Epithelial cell of prostate (primary cell): ENCODE results near the gene DNAJC10.
A peak's percentile ranks its signal among the peaks of the same experiment; 100 is the strongest.
"Not testable (repeated sequence)": the region's sequence is repeated elsewhere in the genome, so short reads cannot be mapped to it uniquely, and the experiment has no call there.

Source experiments
- DNase-seq: peaks from one replicate; pipeline ENCODE4 v3.0.0-alpha.2; 2011; ENCODE audit warnings: low read depth, low spot score
- H3K27ac ChIP-seq: fragments of 450-650 bp; 2 replicates; pipeline ENCODE4 v1.5.1; 2017; ENCODE audit warnings: mild to moderate bottlenecking

Gene DNAJC10

DNA sequence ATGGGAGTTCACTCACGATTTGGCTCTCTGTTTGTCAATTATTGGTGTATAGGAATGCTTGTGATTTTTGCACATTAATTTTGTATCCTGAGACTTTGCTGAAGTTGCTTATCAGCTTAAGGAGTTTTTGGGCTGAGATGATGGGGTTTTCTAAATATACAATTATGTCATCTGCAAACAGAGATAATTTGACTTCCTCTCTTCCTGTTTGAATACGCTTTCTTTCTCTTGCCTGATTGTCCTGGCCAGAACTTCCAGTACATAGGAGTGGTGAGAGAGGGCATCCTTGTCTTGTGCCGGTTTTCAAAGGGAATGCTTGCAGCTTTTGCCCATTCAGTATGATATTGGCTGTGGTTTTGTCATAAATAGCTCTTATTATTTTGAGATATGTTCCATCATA, 66.6 kb downstream of the DNAJC10 start:
- H3K27ac ChIP-seq, DNase-seq: not testable (repeated sequence)

DNA sequence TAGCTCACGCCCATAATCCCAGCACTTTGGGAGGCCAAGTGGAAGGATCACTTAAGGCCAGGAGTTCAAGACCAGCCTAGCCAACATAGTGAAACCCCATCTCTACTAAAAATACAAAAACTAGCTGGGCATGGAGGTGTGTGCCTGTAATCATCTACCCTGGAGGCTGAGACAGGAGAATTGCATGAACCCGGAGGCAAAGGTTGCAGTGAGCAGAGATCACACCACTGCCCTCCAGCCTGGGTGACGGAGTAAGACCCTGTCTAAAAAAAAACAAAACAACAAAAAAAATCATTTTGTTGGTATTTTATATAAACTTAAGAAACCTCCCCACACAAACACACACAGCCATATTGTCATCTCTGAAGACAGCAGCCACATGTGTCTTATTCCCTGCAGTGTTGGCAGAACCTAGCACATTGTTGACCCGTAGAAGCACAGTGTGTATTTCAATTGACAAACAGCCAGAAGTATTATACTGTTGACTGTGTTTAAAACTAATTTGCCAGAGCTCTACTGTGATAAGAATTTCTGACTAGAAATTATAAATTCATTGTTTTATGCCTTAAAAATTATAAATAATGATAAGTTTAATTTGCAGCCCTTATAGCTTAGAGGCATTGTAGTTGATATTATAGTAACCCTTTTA, 68.1 kb downstream of the DNAJC10 start:
- H3K27ac ChIP-seq = no peak overlapping the region
- no peak for DNase-seq

DNA sequence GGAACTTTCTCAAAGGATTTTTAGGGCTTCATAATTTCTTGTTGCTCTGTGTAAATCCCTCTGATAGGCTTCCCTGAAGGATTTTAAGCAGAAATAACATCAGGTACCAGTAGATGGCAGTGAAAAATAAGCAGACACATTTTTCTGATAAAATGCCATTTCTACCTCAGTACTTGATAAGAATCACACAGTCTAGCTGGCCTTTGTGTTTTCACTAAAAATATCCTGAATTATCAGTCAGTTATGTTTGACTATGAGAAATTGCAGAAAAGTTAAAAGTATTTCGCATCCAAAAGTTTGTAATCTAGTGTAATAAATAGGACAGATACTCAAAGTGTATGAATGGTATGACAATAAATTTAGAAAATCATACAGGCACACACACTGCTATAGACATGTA, 68.7 kb downstream of the DNAJC10 start:
- no peak overlapping the region for H3K27ac ChIP-seq
- no peak for DNase-seq

DNA sequence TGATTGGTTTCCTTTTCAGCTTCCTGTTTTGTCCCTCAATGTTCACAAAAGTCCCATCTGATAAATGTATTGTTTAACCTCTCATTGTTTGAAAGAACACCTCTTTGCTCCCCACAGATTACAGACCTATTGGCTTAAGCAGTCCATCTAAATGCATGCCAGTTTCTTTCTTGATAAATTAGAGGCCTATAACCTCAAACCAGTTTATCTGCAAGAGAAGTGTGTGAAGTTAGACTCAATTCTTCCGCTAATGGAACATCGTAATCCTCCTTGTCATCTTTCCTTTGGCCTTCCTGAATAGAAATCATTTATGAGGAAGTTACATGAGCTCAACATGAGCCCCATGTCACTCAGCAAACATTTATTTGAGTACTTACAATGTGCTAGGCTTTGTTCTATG, 76.4 kb downstream of the DNAJC10 start:
- no peak for DNase-seq
- H3K27ac ChIP-seq = no peak overlapping the region

DNA sequence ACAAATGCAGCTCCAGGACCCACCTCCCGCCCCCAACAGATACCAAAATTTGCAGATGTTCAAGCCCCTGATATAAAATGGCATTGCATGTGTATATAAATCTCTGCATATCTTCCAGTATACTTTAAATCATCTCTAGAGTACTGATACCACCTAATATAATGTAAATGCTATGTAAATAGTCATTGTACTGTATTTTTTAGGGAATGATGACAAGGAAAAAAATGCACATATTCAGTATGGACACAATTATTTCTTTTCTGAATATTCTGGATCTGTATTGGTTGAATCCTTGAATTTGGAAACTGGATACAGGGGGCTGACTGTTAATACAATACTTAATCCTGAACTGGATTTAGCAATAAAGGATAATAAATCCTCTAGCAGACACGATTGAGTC, 82.7 kb downstream of the DNAJC10 start:
- DNase-seq = no peak
- no peak overlapping the region for H3K27ac ChIP-seq

DNA sequence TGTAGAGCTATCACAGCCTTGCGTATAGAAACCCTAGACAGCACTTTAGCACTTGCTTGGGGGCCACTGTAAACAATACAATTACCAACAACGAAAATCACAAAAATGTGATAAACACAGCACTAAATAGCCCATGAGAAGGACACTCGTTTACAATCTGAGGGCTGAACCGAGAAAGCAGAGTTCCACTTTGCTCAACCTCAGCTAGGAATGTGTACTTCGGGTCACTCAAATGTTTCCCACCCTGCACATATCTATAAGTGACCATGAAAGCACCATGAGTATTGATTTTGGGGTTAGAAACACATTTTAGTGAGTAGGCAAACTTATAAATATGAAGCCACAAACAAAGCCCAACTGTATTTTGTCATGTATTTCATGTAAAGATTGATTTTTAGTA, 88.1 kb downstream of the DNAJC10 start:
- H3K27ac ChIP-seq = no peak overlapping the region
- no peak for DNase-seq

DNA sequence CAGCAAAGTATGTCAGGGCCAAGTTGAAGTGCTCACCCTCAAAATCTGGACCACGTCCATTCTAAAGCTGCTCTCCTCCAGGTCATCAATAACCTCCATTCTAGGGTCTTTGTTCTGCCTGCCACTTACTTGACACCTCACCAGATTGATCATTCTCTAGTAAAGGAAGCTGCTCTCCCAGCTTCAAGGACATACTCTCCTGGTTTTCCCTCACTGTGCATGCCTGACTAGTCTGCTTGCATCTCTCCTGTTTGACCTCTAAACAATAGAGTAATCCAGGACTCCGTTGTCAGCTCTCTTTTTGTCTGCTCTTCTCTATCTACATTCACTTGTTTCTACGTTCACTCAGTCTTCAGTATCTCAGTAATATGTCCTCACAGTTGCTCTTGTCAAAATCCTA, 91.3 kb downstream of the DNAJC10 start:
- H3K27ac ChIP-seq = no peak overlapping the region
- no peak for DNase-seq

DNA sequence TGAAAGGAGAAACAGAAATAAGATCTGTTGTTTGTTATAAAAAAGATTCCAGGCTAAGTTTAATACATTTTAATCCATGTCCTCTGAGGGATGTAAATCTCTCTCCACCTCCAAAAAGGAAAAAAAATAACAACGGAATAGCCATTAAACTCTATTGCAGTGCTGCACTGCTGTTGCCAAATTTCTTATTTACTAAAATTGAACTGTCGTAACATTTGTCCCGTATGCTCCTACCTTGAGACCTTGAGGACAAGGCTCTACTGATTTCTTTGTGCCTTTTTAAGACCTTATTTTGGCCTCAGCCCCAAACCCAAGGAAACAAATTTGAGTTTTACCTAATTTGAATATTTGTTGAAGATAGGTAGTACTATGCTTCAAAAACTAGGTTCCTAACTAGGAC, 94.0 kb downstream of the DNAJC10 start:
- H3K27ac ChIP-seq = no peak overlapping the region
- DNase-seq = no peak

DNA sequence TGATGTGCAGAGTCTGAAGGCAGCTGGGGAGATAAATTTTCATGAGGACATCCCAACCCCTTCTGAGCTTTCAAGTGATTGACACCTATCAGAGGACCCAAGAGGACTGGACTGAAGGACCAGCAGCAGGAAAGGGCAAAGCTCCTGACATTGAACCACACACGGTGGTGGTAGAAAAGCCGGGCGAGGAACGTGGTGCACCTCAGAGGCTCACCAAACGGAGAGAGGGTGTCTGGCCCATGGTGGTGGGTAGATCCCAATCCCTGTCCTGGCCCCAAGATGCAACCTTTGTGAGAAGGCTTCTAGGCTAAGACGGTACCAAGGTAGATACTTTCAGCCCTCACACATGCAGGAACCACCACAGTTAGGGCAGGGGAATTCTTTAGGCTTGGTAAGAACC, 98.3 kb downstream of the DNAJC10 start:
- DNase-seq = no peak
- no peak overlapping the region for H3K27ac ChIP-seq

DNA sequence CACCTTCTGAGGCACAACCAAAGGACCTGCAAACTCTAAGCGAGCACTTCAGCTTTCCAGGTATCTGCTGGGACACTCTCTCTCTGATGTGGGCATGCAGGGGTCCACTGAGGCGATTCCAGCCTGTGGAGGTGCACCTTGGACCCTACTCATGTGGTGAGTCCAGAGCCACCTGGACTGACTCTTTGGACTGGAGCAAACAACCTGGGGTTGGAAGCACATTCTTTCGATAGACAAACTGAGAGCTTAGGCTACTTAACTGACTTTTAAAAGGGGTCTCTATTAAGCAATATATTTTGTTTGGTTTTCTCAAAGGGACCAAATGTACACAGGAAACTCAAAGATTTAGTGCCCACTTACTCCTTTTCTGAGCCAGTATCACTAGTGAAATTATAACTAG, 98.7 kb downstream of the DNAJC10 start:
- DNase-seq = no peak
- no peak overlapping the region for H3K27ac ChIP-seq

DNA sequence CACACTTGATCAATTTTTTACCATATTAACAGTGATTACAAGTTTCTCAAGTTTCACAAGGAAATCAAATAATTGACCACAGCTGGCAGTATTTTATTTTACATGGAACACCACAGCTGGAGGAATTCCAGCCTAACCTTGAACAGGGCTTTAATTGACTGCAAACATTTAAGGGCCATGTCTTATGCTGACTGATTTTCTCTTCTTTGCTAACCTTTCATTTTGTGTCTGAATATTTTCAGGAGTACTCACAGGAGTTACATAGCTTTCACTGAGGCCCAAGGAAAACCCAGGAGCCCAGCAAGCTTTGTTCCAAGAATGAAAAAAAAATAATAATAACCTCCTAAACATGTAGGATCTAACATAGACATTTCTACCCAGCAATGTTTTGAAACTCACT, 100.8 kb downstream of the DNAJC10 start:
- no peak overlapping the region for H3K27ac ChIP-seq
- no peak for DNase-seq

DNA sequence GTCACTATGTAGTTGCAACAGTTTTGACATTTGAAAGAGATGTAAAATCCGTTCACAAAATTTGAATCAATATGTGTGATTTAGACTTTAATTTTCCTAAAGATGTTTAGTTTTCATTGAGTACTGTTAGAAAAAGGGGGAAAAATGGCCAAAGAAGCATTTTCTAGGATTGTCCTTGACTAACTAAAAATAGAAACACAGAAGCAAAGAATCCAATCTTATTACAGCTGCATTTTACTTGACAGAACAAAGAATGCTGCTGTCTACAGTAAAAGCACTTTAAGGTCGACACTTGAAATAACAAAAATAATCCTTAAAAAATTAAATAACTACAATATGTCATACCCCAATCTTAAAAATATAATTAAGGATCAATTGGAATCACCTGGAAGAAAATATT, 101.5 kb downstream of the DNAJC10 start:
- H3K27ac ChIP-seq = no peak overlapping the region
- DNase-seq = no peak

DNA sequence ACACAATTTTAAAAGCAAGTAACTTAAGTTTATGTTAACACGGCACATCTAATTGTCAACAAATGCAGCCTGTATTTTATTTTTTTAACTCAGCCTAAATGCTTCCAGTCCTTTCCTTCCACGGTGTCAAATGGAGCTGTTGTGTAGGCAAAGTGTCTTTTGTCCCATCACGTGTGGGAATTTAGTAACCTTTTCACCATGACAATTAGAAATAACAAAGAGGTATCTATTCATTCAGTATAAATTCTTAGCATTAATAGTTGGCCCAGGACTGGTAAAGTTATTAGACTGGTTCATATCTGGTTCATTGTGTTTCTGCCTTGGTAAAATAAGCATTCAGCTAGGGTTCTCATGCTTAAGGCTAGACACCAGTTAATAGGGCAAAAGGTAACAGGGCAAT, 102.4 kb downstream of the DNAJC10 start:
- DNase-seq = no peak

DNA sequence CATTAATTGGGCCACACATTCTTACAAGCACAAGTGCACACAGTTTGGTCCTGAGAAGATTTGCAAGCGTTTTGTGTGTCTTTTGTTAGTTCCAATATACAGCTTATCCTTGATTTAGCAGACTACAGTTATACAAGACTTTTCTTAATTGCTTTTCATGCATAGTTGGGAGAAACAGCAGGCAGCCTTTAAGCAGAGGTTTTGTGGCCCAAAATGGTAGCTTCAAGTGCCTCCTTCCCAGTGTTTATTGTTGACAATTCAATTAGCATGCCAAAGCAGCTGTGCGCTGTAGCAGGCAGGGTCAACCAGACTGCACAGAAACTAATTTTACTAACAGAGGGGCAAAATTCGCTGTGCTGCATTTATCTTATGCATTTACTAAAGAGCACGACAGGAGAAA, 102.9 kb downstream of the DNAJC10 start:
- no peak for DNase-seq
- no peak overlapping the region for H3K27ac ChIP-seq

More for the DNA sequence above, 102.4 kb downstream of the DNAJC10 start:
- no peak overlapping the region for H3K27ac ChIP-seq

DNA sequence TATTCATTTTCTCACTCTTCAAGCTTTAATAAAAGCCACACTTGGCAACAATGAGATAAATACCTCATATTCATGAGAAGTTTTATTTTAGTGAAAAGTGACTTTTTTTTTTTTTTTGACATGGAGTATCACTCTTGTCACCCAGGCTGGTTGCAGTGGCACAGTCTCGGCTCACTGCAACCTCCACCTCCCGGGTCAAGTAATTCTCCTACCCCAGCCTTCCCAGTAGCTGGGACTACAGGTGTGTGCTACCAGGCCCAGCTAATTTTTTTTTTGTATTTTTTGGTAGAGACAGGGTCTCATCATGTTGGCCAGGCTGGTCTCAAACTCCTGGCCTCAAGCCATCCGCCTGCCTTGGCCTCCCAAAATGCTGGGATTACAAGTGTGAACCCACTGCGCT, 103.4 kb downstream of the DNAJC10 start:
- H3K27ac ChIP-seq = no peak overlapping the region
- DNase-seq = no peak

DNA sequence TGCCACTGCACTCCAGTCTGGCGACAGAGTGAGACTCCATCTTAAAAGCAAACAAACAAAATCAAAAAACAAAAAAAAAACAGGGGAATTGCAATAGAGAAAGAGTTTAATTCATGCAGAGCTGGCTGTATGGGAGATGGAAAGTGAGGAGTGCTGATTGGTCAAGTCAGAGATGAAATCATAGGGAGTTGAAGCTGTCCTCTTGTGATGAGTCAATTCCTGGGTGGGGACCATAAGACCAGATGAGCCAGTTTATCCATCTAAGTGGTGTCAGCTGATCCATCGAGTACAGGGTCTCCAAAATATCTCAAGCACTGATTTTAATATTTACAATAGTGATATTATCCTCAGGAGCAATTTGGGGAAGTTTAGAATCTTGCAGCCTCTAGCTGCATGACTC, 105.1 kb downstream of the DNAJC10 start:
- peak; percentile 8 for DNase-seq
- H3K27ac ChIP-seq = no peak overlapping the region

DNA sequence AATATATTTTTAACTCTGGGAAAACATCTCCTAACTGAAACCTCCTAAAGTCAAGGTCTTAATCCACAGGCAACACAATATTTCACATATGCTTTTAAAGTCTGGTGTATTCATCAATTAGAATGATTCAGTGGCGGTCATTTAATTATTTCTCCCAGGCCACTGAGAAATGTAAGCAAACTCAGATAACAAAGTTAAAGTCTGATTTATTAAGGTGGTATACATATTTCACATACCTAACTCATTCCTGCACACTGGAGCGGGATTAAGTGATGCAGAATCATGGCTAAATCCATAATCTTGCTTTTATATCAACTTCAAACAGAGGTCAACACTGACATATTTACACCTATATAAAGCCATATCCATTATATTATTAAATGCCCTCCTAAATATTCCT, 106.7 kb downstream of the DNAJC10 start:
- no peak overlapping the region for H3K27ac ChIP-seq
- DNase-seq = no peak

DNA sequence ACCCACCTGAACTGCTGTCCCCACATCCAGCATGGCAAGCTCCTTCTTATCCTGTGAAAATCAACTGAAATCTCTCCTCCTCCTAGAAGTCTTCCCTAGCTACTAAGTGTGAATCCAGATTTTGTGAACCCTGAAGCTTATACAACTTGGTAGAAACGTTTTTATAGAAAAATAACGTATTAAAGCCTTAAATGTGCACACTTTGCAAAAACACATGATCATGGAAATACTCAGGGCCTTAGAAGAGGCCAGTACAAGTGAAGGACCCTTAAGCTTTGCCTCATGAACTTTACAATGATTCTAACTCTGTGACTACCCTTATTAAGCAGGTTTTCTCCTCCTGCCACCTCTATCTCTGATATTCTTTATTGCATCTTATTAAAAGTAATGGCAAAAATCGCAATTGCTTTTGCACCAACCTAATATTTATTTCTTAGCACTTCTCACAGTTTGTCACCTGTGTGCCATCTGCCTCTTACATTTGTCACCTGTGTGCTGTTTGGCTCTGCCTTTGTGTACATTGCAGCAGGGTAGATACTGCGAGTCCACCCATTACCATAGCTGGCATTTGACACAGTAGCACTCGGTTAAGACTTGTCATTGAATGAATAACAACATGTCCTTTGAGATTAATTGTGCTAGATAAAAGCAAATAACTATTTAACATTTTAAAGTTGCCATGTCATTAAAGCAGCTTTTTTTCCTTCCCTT, 108.2 kb downstream of the DNAJC10 start:
- no peak overlapping the region for H3K27ac ChIP-seq
- no peak for DNase-seq

DNA sequence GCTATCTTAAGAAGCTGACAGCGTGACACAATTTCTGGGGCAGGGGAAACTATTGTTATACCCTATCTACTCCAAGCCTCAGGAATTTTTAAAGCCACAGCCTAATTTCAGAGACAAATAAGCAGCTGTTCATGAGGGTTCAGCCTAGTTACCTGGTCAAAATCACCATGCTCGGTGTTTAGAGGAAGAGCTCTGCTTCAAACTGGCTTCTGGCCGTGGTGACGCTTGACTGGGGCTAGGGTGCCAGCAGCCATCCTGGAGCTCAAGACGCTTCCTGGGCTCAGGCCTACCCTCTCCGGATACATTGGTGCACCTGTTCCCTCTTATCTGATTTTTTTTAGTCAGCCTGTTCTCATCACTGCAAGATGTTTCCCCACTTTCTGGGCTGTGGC, 108.7 kb downstream of the DNAJC10 start:
- H3K27ac ChIP-seq = no peak overlapping the region
- DNase-seq = no peak

DNA sequence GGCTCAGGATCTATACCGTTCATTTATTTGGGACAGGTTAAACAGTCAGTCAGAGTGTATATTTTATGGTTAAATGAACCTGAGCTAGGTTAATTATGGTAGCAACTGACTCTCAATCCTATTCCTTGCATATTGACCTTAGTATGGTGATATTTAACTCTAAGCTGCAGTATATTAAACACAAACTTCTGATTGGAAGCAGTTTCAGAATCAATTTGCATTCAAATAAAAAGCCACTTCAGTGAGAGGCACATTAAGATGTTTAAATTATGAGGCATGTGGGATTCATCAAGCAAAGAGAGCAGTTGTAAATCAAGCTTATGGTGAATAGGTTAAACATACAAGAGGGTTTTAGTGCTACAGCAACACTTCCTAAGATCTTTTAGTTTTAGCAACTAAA, 110.0 kb downstream of the DNAJC10 start:
- no peak for DNase-seq

DNA sequence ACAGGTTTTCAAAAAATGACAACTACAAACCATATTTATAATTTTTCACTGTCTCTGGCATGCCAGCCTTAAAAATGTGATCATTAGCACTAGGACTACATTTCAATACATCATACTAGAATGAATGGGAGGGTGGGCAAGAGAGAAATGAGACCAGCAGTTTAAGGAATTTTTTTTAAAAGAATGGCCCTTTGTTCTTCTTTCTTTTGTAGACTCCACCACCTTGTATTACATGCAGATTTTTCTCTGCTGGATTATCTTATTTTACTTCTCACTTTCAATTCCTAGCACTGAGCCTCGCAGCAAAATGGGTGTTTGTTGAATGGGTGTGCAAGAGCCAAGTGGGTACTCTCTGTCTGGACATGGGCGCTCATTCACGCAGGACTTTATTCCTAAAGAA, 110.4 kb downstream of the DNAJC10 start:
- no peak overlapping the region for H3K27ac ChIP-seq
- DNase-seq = no peak

More for the DNA sequence above, 110.0 kb downstream of the DNAJC10 start:
- H3K27ac ChIP-seq = no peak overlapping the region

DNA sequence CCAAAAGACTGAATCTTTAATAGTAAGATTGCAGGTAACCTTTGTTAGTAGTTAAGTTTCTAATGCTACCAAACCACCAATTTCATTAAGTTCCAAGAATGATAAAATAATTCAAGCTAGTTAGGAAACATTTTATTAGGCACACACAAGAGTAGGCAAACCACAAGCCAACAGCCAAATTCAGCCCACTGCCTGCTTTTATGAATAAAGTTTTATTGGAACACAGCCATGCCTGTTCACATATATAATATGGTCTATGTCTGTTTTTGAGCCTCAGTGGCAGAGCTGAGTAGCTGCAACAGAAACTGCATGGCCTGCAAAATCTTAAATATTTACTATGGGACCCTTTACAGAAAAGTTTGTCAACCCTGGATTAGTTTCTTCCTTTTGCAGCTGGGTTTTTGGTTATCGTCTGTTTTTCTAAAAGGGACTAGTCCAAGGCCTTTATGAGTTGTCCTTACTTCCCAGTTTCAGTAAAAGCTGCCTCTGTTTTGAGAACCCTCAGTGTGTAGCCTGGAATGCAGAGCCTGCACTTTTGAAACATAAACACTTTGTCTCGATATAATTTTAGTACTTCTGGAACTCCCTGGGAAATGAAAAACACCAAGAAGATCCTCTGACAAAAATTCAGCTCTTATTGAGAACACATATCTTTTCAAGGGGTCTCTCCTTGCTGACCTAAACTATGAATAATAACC, 111.3 kb downstream of the DNAJC10 start:
- no peak overlapping the region for H3K27ac ChIP-seq
- no peak for DNase-seq
